SK-N-SH treated with all-trans-retinoic acid at 6 μM for 48 hours (cell line): Measurements from ENCODE around the gene PIWIL1.

ENCODE experiments used
- ATAC-seq: fragments of 200-7000 bp; cut with Tn5 transposase; 3 replicates; pipeline ENCODE4 v1.9.1; 2020; ENCODE audit warnings: mild to moderate bottlenecking, moderate library complexity
- ARNTL ChIP-seq: fragments of 450-650 bp; formaldehyde crosslinking; IDR thresholded peaks from 2 replicates; pipeline ENCODE4 v1.5.0; 2020; ENCODE audit warnings: low read depth, mild to moderate bottlenecking, moderate library complexity, borderline replicate concordance
- BACH2 ChIP-seq: fragments of 250-450 bp; sonication (Bioruptor Pico); IDR thresholded peaks from 2 replicates; pipeline ENCODE4 v1.9.0; 2021; ENCODE audit warnings: mild to moderate bottlenecking, borderline replicate concordance
- CSDC2 ChIP-seq: fragments of 250-450 bp; sonication (Bioruptor Pico); IDR thresholded peaks from 2 replicates; pipeline ENCODE4 v1.5.0; 2020; ENCODE audit warnings: mild to moderate bottlenecking, moderate library complexity
- GLIS3 ChIP-seq: fragments of 250-450 bp; sonication (Bioruptor Pico); IDR thresholded peaks from 2 replicates; pipeline ENCODE4 v1.5.0; 2020; ENCODE audit warnings: mild to moderate bottlenecking, moderate library complexity
- ISL1 ChIP-seq: fragments of 250-450 bp; sonication (Bioruptor Pico); IDR thresholded peaks from 2 replicates; pipeline ENCODE4 v2.1.2; 2022; ENCODE audit warnings: mild to moderate bottlenecking, moderate library complexity
- OSR1 ChIP-seq: fragments of 250-450 bp; sonication (Bioruptor Pico); IDR thresholded peaks from 2 replicates; pipeline ENCODE4 v1.8.0; 2022; ENCODE audit warnings: moderate library complexity, mild to moderate bottlenecking, inconsistent platforms
- PPARA ChIP-seq: fragments of 250-450 bp; sonication (Bioruptor Pico); IDR thresholded peaks from 2 replicates; pipeline ENCODE4 v1.5.0; 2020; ENCODE audit warnings: mild to moderate bottlenecking, borderline replicate concordance
- TCF4 ChIP-seq: fragments of 250-450 bp; sonication (Bioruptor Pico); IDR thresholded peaks from 2 replicates; pipeline ENCODE4 v1.8.0; 2021; ENCODE audit warnings: mild to moderate bottlenecking, moderate library complexity, borderline replicate concordance
- ZC3H10 ChIP-seq: fragments of 250-450 bp; sonication (Bioruptor Pico); IDR thresholded peaks from 2 replicates; pipeline ENCODE4 v1.5.1; 2021; ENCODE audit warnings: mild to moderate bottlenecking, moderate library complexity
- ZFP3 ChIP-seq: fragments of 250-450 bp; sonication (Bioruptor Pico); IDR thresholded peaks from 2 replicates; pipeline ENCODE4 v1.5.0; 2020; ENCODE audit warnings: mild to moderate bottlenecking, moderate library complexity
- ZNF565 ChIP-seq: fragments of 450-650 bp; formaldehyde crosslinking; conservative IDR thresholded peaks from 2 replicates; pipeline ENCODE4 v1.5.0; 2020; ENCODE audit warnings: low read depth, mild to moderate bottlenecking, moderate library complexity
- ZNF70 ChIP-seq: fragments of 450-650 bp; formaldehyde crosslinking; IDR thresholded peaks from 2 replicates; pipeline ENCODE4 v1.5.0; 2020; ENCODE audit warnings: mild to moderate bottlenecking, moderate library complexity
- ZNF8 ChIP-seq: fragments of 450-650 bp; formaldehyde crosslinking; IDR thresholded peaks from 2 replicates; pipeline ENCODE4 v1.5.0; 2020; ENCODE audit warnings: mild to moderate bottlenecking, moderate library complexity
- TF ChIP-seq, protein P1 (sequence below): fragments of 250-450 bp; sonication (Bioruptor Pico); IDR thresholded peaks from 2 replicates; pipeline ENCODE4 v1.5.0; 2020; ENCODE audit warnings: mild to moderate bottlenecking, moderate library complexity
- TF ChIP-seq, protein P2 (sequence below): fragments of 250-450 bp; sonication (Bioruptor Pico); IDR thresholded peaks from 2 replicates; pipeline ENCODE4 v1.5.1; 2020; ENCODE audit warnings: low read depth, mild to moderate bottlenecking, moderate library complexity
- TF ChIP-seq, protein P3 (sequence below): fragments of 250-450 bp; sonication (Bioruptor Pico); IDR thresholded peaks from 2 replicates; pipeline ENCODE4 v1.5.1; 2021; ENCODE audit warnings: mild to moderate bottlenecking, moderate library complexity
- TF ChIP-seq, protein P4 (sequence below): fragments of 250-450 bp; sonication (Bioruptor Pico); IDR thresholded peaks from 2 replicates; pipeline ENCODE4 v1.8.0; 2020; ENCODE audit warnings: mild to moderate bottlenecking, moderate library complexity, borderline replicate concordance
- TF ChIP-seq, protein P5 (sequence below): fragments of 250-450 bp; sonication (Bioruptor Pico); IDR thresholded peaks from 2 replicates; pipeline ENCODE4 v1.8.0; 2021; ENCODE audit warnings: low read depth, mild to moderate bottlenecking, moderate library complexity, borderline replicate concordance

PIWIL1 gene

DNA sequence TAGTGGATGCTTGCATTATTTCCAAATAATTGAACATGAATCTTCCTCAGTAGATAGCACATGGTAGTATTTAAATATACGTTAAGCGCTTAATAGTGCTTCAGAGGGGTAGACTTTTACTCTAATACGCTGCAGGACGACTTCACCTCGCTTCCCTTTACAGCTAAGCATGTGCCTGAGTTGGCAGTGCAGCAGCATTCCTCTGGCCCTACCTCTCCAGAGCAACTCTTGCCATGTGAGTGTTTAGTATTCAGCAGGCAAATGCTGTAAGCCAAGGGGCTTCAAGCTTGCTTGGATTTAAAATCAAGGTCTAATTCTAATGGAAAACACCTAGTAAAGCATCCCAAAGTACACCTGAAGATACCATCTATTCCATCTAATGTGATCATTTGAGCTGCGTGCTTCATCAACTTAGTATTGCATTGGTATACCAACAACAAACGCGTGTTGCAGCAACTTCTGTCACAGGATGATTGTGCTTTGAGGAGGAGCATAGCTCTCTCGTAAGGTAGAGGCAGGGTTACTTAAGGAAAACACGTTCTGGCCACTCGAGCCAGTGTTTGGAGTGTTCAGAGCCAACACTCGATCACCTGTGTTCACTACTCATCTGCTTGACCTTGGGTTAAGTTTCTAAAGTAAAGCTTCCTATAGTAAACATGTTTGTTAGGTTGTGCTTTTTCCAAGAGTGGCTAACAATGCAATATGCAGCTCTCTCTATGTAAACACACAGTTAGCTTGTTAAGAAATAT is 60.6 kb downstream of the PIWIL1 start (continued):
- TF ChIP-seq, protein P1, sequence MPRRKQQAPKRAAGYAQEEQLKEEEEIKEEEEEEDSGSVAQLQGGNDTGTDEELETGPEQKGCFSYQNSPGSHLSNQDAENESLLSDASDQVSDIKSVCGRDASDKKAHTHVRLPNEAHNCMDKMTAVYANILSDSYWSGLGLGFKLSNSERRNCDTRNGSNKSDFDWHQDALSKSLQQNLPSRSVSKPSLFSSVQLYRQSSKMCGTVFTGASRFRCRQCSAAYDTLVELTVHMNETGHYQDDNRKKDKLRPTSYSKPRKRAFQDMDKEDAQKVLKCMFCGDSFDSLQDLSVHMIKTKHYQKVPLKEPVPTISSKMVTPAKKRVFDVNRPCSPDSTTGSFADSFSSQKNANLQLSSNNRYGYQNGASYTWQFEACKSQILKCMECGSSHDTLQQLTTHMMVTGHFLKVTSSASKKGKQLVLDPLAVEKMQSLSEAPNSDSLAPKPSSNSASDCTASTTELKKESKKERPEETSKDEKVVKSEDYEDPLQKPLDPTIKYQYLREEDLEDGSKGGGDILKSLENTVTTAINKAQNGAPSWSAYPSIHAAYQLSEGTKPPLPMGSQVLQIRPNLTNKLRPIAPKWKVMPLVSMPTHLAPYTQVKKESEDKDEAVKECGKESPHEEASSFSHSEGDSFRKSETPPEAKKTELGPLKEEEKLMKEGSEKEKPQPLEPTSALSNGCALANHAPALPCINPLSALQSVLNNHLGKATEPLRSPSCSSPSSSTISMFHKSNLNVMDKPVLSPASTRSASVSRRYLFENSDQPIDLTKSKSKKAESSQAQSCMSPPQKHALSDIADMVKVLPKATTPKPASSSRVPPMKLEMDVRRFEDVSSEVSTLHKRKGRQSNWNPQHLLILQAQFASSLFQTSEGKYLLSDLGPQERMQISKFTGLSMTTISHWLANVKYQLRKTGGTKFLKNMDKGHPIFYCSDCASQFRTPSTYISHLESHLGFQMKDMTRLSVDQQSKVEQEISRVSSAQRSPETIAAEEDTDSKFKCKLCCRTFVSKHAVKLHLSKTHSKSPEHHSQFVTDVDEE = no peak
- no peak for TF ChIP-seq CSDC2
- no peak for TF ChIP-seq ZFP3 (CRISPR knock-in tag)

DNA sequence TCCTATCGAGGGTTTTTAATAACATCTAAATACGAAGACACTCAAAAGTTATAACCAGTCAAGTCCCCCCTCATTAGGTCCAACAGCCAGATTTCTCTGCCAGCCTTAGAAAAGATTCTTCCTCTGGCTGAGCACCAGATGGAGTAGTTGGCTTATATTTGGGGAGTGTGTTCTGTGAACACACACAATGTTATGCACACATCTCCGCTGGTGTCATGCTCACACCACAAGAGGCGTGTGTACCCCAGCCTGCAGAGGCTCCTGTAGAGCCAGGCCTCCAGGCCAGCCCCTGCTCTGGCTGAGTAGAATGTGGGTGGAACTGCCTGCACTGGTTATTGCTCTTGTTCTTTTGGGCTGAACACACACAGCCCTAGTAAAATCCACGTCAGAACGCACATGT is 64.0 kb downstream of the PIWIL1 start:
- TF ChIP-seq ZNF8 (CRISPR knock-in tag) (no peak), ZNF565 (CRISPR knock-in tag) (no peak), ZC3H10 (CRISPR knock-in tag) (no peak), GLIS3 (no peak)
- TF ChIP-seq, protein P2, sequence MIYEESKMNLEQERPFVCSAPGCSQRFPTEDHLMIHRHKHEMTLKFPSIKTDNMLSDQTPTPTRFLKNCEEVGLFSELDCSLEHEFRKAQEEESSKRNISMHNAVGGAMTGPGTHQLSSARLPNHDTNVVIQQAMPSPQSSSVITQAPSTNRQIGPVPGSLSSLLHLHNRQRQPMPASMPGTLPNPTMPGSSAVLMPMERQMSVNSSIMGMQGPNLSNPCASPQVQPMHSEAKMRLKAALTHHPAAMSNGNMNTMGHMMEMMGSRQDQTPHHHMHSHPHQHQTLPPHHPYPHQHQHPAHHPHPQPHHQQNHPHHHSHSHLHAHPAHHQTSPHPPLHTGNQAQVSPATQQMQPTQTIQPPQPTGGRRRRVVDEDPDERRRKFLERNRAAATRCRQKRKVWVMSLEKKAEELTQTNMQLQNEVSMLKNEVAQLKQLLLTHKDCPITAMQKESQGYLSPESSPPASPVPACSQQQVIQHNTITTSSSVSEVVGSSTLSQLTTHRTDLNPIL (CRISPR knock-in tag) = no peak
- no peak for ATAC-seq

DNA sequence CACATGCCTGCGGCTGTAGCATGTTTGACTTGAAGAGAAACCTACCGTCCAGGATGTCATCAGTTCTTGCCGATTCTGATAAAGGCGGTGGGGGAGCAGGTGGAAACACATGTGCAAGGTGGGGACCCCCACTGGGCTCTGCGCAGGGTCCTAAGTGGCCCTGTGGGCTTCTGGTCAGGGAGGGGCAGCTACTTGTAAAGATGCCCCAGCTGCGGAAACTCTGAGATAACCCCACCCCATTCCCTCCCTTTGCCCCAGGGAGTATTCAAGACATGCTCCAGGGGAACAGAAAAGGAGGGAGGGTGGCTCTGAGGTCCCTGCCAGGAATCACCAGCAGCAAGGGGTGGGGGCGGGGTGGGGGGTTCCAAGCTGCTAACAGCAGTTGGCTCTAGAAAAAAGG is 67.6 kb downstream of the PIWIL1 start:
- ATAC-seq = no peak
- TF ChIP-seq, protein P3, sequence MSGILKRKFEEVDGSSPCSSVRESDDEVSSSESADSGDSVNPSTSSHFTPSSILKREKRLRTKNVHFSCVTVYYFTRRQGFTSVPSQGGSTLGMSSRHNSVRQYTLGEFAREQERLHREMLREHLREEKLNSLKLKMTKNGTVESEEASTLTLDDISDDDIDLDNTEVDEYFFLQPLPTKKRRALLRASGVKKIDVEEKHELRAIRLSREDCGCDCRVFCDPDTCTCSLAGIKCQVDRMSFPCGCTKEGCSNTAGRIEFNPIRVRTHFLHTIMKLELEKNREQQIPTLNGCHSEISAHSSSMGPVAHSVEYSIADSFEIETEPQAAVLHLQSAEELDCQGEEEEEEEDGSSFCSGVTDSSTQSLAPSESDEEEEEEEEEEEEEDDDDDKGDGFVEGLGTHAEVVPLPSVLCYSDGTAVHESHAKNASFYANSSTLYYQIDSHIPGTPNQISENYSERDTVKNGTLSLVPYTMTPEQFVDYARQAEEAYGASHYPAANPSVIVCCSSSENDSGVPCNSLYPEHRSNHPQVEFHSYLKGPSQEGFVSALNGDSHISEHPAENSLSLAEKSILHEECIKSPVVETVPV (CRISPR knock-in tag) = no peak
- TF ChIP-seq BACH2 (CRISPR knock-in tag) = no peak
- TF ChIP-seq ZFP3 (CRISPR knock-in tag) = no peak
- no peak for TF ChIP-seq ISL1
- no peak for TF ChIP-seq CSDC2
- TF ChIP-seq ZNF565 (CRISPR knock-in tag) = no peak
- TF ChIP-seq ZNF70 (CRISPR knock-in tag) = no peak
- no peak for TF ChIP-seq ZC3H10 (CRISPR knock-in tag)
- TF ChIP-seq TCF4 = no peak
- TF ChIP-seq, protein P4, sequence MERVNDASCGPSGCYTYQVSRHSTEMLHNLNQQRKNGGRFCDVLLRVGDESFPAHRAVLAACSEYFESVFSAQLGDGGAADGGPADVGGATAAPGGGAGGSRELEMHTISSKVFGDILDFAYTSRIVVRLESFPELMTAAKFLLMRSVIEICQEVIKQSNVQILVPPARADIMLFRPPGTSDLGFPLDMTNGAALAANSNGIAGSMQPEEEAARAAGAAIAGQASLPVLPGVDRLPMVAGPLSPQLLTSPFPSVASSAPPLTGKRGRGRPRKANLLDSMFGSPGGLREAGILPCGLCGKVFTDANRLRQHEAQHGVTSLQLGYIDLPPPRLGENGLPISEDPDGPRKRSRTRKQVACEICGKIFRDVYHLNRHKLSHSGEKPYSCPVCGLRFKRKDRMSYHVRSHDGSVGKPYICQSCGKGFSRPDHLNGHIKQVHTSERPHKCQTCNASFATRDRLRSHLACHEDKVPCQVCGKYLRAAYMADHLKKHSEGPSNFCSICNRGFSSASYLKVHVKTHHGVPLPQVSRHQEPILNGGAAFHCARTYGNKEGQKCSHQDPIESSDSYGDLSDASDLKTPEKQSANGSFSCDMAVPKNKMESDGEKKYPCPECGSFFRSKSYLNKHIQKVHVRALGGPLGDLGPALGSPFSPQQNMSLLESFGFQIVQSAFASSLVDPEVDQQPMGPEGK = no peak

DNA sequence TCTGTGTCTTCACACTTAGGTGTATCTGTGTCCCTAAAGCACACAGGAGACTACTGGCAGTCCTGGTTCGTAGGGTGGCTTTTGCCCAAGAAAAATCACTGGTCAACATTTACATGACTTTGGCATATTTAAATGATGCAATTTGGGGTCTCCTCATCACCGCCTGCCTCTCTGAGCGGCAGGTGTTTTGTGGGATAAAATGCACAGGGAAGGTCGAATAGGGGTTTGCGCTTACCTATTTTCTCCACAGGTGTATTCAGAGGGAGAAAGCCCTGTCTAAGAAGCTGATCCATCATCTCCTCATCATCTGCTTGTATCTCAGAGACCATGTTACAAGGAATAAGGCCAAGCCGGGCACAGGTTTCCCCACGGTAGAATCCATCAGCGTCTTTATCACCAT is 74.7 kb downstream of the PIWIL1 start:
- ATAC-seq = no peak
- TF ChIP-seq ARNTL (no peak), TCF4 (no peak), GLIS3 (no peak), ISL1 (no peak), CSDC2 (no peak), PPARA (no peak), OSR1 (CRISPR knock-in tag) (no peak), ZC3H10 (CRISPR knock-in tag) (no peak), ZNF8 (CRISPR knock-in tag) (no peak), BACH2 (CRISPR knock-in tag) (no peak)
- TF ChIP-seq, protein P5, sequence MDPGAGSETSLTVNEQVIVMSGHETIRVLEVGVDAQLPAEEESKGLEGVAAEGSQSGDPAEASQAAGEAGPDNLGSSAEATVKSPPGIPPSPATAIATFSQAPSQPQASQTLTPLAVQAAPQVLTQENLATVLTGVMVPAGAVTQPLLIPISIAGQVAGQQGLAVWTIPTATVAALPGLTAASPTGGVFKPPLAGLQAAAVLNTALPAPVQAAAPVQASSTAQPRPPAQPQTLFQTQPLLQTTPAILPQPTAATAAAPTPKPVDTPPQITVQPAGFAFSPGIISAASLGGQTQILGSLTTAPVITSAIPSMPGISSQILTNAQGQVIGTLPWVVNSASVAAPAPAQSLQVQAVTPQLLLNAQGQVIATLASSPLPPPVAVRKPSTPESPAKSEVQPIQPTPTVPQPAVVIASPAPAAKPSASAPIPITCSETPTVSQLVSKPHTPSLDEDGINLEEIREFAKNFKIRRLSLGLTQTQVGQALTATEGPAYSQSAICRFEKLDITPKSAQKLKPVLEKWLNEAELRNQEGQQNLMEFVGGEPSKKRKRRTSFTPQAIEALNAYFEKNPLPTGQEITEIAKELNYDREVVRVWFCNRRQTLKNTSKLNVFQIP (CRISPR knock-in tag) = no peak
- TF ChIP-seq, protein P1 = no peak
- TF ChIP-seq, protein P2 (CRISPR knock-in tag) = no peak
- TF ChIP-seq, protein P4 = no peak
